Erythroblast (primary cell): ENCODE results near the gene PLEKHJ1.

Experiments used
- GATA1 ChIP-seq: IDR thresholded peaks from 2 replicates; pipeline ENCODE4 v1.6.1; 2011; ENCODE audit warnings: low read depth, mild to moderate bottlenecking, control low read depth, low read length, moderate library complexity
- POLR2A ChIP-seq: IDR thresholded peaks from 2 replicates; pipeline ENCODE4 v1.6.1; 2011; ENCODE audit warnings: mild to moderate bottlenecking, low read length

GRCh38 chr19:2230033-2230531, 6.0 kb downstream of the PLEKHJ1 start:
- TF ChIP-seq POLR2A (no peak), GATA1 (no peak)
